Daoy (cell line): ENCODE data around the gene ABCA5. TPM values are rescaled to one million over a fixed set of nuclear protein-coding genes. Genes with fewer than 3 reads are reported as not detected.
"Not testable (repeated sequence)": the region's sequence is repeated elsewhere in the genome, so short reads cannot be mapped to it uniquely, and the experiment has no call there.

Experiments
- DNase-seq: peaks from one replicate; pipeline ENCODE4 v3.0.0-alpha.2; 2015; ENCODE audit warnings: low read depth
- total RNA-seq: library from RNA; depleted of rRNA; stranded (reverse); fragments of >200 nt; shearing (Covaris generic); gene quantifications from 2 replicates; pipeline ENCODE4 v1.2.3, GENCODE V29; 2014; rRNA removed

ABCA5 gene
- total RNA-seq, 1 experiment from 2014 or later = 9.7 TPM

GRCh38 chr17:69213059-69213813, 113.7 kb downstream of the ABCA5 start:
- DNase-seq = peak; percentile 27

DNA sequence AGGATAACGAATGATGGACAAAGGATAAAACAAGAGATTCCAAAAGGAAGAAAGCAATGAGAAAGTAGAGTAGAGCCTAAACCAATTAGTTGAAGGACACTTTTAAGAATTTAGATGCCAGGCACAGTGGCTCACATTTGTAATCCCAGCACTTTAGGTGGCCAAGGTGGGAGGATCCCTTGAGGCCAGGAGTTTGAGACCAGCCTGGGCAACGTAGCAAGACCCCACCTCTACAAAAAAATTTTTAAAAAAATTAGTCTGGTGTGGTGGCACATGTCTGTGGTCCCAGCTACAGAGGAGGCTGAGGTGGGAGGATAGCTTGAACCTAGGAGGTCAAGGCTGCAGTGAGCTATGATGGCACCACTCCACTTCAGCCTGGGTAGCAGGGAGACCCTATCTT, 118.3 kb downstream of the ABCA5 start:
- DNase-seq = no peak

GRCh38 chr17:69207151-69207550, 119.8 kb downstream of the ABCA5 start:
- DNase-seq = no peak

DNA sequence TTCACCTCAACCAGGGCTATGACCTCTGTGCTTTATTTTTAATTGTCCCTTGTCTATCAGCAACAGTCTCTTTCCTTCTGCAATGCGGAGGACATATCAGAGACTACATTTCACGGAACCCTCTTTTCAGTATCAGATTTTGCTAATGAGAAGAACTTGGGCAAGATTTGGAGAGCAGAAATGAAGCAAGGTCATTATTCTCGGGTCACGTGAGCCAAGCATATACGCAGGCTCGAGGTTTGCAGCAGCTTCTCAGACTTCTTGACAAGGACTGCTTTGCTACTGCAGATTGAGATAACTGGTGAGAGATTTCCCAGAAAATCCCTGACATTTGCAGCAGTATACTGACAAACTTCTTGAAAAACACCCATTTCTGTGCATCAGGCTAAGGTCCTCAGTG, 128.7 kb downstream of the ABCA5 start:
- no peak for DNase-seq

- not testable (repeated sequence) for DNase-seq
These were observed 130.8 kb downstream of the ABCA5 start for GRCh38 chr17:69196105-69196653.

Other genes with a start within 250 kb of the ABCA5 start
- gene ABCA6, start 185.2 kb downstream of the ABCA5 start, total RNA-seq = 0.03 TPM in 1 of 2 replicates, not detected in the other
- gene ABCA10, start 98.3 kb downstream of the ABCA5 start, total RNA-seq = 0.06 TPM in 1 of 2 replicates, not detected in the other
- 0.40 and 5.9 TPM in 2 replicates for gene MAP2K6, start 87.6 kb upstream of the ABCA5 start, total RNA-seq